Stimulated activated CD8-positive, alpha-beta memory T cell treated with anti-CD3 and anti-CD28 coated beads, Interleukin-4, amount 100 ng/mL, for 1 hour (primary cell): ENCODE data around the gene POTEI.
"Not testable (repeated sequence)": the region's sequence is repeated elsewhere in the genome, so short reads cannot be mapped to it uniquely, and the experiment has no call there.

Source experiments
- DNase-seq, 2 donors: peaks; one replicate each; pipeline ENCODE4 v3.0.0-alpha.2; 2020; ENCODE audit warnings: low read depth in 2 of 2, low spot score in 1 of 2

Gene POTEI

GRCh38 chr2:130509228-130509627 is at the start of gene POTEI:
TSS of gene POTEI (minus strand) at chr2:130509328. CDS start at chr2:130509235, 93 bp downstream.
- not testable (repeated sequence) for DNase-seq

- DNase-seq, result not testable (repeated sequence)
Observed at GRCh38 chr2:130556441-130556840, 47.3 kb upstream of the POTEI start.

GRCh38 chr2:130554178-130554577 is 45.0 kb upstream of the POTEI start:
- DNase-seq, result not testable (repeated sequence)

- not testable (repeated sequence) for DNase-seq
Observed at GRCh38 chr2:130549475-130549874, 40.3 kb upstream of the POTEI start.

- not testable (repeated sequence) for DNase-seq
Observed at GRCh38 chr2:130548418-130548817, 39.3 kb upstream of the POTEI start.

- not testable (repeated sequence) for DNase-seq
Observed at GRCh38 chr2:130544978-130545377, 35.9 kb upstream of the POTEI start.

- not testable (repeated sequence) for DNase-seq
Observed at GRCh38 chr2:130543785-130544528, 34.8 kb upstream of the POTEI start.

GRCh38 chr2:130542789-130543188 is 33.7 kb upstream of the POTEI start:
- not testable (repeated sequence) for DNase-seq

GRCh38 chr2:130538271-130538670 is 29.1 kb upstream of the POTEI start:
- DNase-seq, result not testable (repeated sequence)

- DNase-seq, result not testable (repeated sequence)
Observed at GRCh38 chr2:130536654-130537053, 27.5 kb upstream of the POTEI start.

- DNase-seq, result not testable (repeated sequence)
Observed at GRCh38 chr2:130531672-130532071, 22.5 kb upstream of the POTEI start.

- DNase-seq, result not testable (repeated sequence)
Observed at GRCh38 chr2:130531225-130531624, 22.1 kb upstream of the POTEI start.

GRCh38 chr2:130530212-130530611 is 21.1 kb upstream of the POTEI start:
- not testable (repeated sequence) for DNase-seq

GRCh38 chr2:130529545-130529944 is 20.4 kb upstream of the POTEI start:
- not testable (repeated sequence) for DNase-seq

GRCh38 chr2:130527365-130527967 is 18.3 kb upstream of the POTEI start:
- DNase-seq, result not testable (repeated sequence)

GRCh38 chr2:130522390-130522789 is 13.3 kb upstream of the POTEI start:
- DNase-seq, result not testable (repeated sequence)

GRCh38 chr2:130520992-130521391 is 11.9 kb upstream of the POTEI start, which contains the start of gene CFC1B:
TSS of gene CFC1B (plus strand) at chr2:130521222. CDS start at chr2:130521485, 263 bp downstream.
- not testable (repeated sequence) for DNase-seq

- DNase-seq, result not testable (repeated sequence)
Observed at GRCh38 chr2:130518516-130519106, 9.5 kb upstream of the POTEI start.

- DNase-seq, result not testable (repeated sequence)
Observed at GRCh38 chr2:130511747-130512451, 2.8 kb upstream of the POTEI start.

GRCh38 chr2:130510807-130511746 is 1.9 kb upstream of the POTEI start:
- not testable (repeated sequence) for DNase-seq
